GM12864 (cell line): ENCODE results near the gene BRAF.
"Not testable (repeated sequence)": the region's sequence is repeated elsewhere in the genome, so short reads cannot be mapped to it uniquely, and the experiment has no call there.

Experiments
- DNase-seq: peaks from one replicate; pipeline ENCODE4 v3.0.0-alpha.2; 2011; ENCODE audit warnings: low read depth
- H3K4me3 ChIP-seq: 2 replicates; pipeline ENCODE4 v1.5.1; 2011; ENCODE audit warnings: mild to moderate bottlenecking, low read depth, low read length, control low read depth
- TF ChIP-seq, protein P1 (sequence below): IDR thresholded peaks from 2 replicates; pipeline ENCODE4 v1.5.1; 2011; ENCODE audit warnings: low read depth, mild to moderate bottlenecking, moderate library complexity, low read length, control low read depth, inconsistent platforms; ENCODE audit errors: missing control alignments

BRAF gene

GRCh38 chr7:140924821-140925421, at the start of gene BRAF:
Gene BRAF (minus strand): TSS chr7:140924929. CDS start chr7:140924703, 226 bp downstream.
- peak; percentile 58 for DNase-seq
- H3K4me3 ChIP-seq, result peak within 1 kb of the TSS; percentile 87
- TF ChIP-seq, protein P1, sequence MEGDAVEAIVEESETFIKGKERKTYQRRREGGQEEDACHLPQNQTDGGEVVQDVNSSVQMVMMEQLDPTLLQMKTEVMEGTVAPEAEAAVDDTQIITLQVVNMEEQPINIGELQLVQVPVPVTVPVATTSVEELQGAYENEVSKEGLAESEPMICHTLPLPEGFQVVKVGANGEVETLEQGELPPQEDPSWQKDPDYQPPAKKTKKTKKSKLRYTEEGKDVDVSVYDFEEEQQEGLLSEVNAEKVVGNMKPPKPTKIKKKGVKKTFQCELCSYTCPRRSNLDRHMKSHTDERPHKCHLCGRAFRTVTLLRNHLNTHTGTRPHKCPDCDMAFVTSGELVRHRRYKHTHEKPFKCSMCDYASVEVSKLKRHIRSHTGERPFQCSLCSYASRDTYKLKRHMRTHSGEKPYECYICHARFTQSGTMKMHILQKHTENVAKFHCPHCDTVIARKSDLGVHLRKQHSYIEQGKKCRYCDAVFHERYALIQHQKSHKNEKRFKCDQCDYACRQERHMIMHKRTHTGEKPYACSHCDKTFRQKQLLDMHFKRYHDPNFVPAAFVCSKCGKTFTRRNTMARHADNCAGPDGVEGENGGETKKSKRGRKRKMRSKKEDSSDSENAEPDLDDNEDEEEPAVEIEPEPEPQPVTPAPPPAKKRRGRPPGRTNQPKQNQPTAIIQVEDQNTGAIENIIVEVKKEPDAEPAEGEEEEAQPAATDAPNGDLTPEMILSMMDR, result no peak

DNA sequence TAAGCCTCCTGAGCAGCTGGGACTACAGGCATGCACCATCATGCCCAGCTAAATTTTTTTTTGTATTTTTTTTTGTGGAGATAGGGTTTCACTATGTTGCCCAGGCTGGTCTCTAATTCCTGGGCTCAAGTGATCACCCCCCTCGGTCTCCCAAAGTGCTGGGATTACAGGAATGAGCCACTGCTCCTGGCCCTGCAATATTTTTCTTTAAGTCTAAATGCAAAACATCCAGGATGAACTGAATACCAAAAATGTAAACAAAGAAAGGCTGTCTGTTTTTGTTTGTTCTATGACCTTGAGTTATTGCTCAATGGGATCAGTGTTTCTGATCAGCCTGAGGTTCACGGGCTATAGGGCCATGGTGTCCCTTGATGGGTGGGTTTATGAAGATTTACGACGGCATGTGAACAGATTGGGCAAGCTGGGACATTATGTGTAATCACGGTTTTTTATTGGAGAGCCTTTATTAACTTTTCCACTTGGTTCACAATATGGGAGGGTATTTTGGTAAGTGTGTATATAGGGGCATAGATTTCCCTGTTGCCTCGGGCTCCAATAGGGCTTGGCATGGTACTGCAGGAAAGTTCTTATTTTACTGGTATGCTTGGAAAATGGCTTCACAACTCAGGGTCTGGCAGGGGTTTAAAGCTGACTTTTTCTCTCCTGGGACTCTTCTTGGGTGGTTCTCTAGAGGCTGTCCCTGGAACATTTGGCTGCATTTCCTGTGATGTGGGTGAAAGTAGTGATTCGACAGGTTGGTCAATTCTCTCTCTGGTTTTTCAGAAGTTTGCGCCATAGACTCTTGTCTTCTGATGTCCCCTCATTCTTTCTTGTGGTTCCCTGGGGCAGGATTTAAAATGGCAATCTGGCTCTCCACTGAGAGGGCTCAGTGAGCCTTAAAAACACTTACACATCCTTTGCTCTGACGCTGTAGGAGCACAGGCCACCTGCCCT, 48.4 kb upstream of the BRAF start:
- no peak overlapping the region for H3K4me3 ChIP-seq
- TF ChIP-seq, protein P1, result no peak
- DNase-seq, result no peak

DNA sequence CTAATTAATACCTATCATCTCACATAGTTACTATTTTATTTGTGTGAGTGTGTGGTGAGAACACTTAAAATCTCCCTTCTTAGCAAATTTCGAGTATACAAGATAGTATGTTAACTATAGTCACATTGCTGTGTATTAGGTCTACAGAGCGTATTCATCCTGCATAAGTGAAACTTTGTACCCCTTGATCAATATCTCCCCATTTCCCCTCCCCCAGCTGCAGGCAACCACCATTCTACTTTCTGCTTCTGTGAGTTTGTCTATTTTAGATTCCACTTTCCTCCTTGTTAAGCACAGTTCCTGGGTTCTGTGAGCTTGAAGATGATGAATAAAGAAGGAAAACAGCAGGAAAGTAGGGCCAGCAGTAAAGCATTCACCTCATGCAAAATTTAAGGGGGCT, 47.6 kb upstream of the BRAF start:
- TF ChIP-seq, protein P1, result no peak
- DNase-seq, result no peak

DNA sequence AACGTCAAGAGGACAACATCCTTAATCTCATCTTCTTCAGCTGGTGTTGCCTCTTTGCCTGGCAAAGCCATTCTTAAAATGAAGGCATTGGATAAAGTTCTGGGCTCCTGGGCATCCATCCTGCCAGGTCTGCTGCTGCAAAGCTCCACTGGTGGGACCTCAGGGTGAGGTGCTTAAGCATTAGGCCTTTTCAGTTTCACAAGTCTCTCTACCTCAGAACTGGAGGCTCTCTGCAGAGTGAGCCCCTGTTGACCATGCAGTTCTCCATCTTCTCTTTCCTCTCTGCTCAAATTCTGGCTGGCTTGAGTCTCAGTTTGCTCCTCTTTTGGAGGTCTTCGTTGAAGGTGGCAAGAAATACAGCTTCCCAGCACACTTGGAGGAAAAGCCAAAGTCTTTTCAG, 42.7 kb upstream of the BRAF start:
- H3K4me3 ChIP-seq, result no peak overlapping the region
- DNase-seq, result no peak
- TF ChIP-seq, protein P1, result no peak

More for the DNA sequence above, 47.6 kb upstream of the BRAF start:
- H3K4me3 ChIP-seq, result no peak overlapping the region

GRCh38 chr7:140966561-140967233, 42.0 kb upstream of the BRAF start:
- TF ChIP-seq, protein P1, result no peak

GRCh38 chr7:140961117-140961516, 36.4 kb upstream of the BRAF start:
- TF ChIP-seq, protein P1, result no peak
- H3K4me3 ChIP-seq, result no peak overlapping the region
- no peak for DNase-seq

More at GRCh38 chr7:140966561-140967233, 42.0 kb upstream of the BRAF start:
- H3K4me3 ChIP-seq, result no peak overlapping the region
- no peak for DNase-seq

GRCh38 chr7:140956997-140957396, 32.3 kb upstream of the BRAF start:
- H3K4me3 ChIP-seq, DNase-seq: not testable (repeated sequence)
